ENCODE results near the gene SLC6A11. TPM values are rescaled to one million over a fixed set of nuclear protein-coding genes. Genes with fewer than 3 reads are reported as not detected.
A peak's percentile ranks its signal among the peaks of the same experiment; 100 is the strongest.

The SLC6A11 gene
- total RNA-seq, 1 experiment from 2014 or later = 0.02 TPM

DNA sequence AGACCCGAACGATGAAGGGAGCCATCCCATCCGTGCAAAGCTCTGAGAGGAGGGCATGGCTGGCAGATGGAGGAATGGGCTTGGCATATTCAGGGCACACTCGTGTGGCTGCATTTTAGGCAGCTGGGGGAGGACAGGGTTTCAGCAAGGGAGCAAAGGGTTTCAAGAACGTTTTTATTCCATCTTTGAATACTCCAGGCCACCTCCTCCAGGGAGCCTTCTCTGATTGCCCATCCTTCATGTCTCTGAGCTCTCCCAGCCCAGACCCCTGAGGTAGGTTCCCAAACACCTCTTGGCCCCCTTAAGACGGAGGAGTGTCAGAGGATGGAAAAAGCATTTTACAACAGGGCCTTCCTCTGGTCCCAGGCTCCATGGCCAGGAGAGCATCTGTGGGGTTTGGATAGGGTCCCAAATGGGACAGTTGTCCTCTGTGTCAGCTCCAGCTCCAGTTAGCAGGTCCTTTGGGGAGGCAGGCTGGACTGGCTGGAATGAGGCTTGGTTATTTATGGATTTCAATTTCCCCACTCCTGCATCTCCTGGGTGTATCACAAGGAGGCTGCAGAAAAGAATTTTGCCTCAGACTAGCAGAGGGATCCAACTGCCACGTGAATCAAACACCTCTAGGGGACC lies 158.8 kb downstream of the SLC6A11 start:
- no peak for DNase-seq (ENCODE audit: extremely low read depth, low read depth)

DNA sequence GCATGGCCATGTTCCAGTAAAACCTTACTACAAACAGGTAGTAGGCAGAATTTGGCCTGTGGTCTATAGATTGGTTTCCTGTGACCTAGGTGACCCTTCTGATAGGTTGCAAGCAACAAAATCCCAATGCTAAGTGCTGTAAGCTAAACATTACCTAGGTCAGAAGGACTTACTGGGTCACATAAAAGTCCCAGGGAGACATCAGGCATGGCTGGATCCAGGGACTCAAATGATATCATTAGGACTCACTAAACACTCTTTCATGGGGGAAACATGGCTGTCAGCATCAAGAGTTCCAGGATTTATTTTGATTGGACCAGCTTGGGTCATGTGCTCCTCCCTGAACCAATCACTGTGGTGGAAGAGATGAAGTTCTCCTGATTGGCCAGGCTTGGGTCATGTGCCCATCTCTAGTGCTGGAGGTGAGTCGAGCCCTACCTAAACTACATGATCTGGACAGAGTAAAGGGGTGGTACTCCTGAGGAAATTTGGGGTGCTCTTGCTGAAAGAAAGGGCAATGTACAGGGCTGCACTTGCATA lies 159.7 kb downstream of the SLC6A11 start:
- no peak for DNase-seq (ENCODE audit: extremely low read depth, low read depth)

DNA sequence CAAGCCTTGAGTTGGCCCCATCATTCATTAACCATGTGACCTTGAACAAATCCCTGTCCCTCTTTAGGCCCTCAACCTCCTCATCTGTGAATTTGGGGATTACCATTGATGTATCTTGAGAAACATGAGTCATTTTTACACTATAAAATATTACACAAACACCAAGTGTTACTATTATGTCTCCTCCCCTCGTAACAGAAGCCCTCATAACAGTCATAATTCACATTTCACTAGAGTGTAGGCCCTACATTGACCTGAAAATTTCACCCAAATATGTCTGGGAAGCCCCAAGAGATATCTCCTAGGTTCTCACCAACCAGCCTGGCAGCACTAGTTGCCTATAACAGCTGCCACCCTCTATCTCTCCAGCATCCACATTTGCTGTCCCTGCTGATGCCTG lies 160.7 kb downstream of the SLC6A11 start:
- no peak for DNase-seq (ENCODE audit: extremely low read depth, low read depth)

DNA sequence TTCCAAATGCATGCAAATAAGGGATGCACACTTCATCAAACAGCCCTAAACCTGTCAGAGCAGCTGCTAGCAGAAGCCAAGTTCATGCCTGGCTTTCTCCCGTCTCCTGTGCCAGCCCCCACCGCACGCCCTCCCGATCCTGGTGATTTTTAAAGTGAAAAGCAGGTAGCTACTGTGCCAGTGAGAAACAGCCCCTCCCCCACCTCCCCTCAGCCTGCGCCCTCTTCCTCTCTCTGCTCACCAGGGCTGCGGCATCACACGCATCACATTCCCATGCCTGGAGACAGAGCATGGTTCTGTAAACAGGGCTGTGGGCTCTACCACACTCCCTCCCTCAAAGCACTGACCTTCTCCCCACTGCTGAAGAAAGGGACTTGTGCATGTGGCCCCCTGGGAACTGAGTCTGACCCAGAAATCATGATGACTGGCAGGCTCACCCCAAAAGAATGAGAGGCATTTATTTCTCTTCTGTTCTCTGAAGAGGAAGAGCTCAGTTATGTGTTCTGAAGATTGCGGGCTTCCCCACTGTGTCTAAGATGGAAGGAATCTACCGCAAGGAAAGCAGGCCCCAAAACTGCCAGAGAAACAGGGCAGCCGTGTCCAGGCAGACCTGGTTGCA lies 162.0 kb downstream of the SLC6A11 start:
- DNase-seq (ENCODE audit: extremely low read depth, low read depth) = no peak

DNA sequence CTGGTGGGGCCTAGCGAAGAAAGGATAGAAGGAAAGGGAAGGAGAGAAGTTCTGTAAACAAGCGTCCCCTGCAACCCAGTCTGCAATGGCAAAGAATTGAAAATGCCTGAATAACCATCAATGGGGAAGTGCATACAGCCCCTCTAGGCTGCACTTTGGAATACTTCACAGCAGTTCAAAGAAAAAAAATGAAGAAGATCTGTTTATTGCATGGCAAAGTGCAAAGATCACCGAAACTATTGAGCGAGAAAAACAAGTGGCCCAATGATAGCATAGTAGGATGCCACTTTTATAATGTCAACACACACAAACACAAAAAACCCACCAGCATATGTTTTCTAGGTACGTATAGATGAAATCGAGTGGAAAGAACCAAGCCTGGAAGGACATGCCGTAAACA lies 162.9 kb downstream of the SLC6A11 start:
- DNase-seq (ENCODE audit: extremely low read depth, low read depth) = no peak

DNA sequence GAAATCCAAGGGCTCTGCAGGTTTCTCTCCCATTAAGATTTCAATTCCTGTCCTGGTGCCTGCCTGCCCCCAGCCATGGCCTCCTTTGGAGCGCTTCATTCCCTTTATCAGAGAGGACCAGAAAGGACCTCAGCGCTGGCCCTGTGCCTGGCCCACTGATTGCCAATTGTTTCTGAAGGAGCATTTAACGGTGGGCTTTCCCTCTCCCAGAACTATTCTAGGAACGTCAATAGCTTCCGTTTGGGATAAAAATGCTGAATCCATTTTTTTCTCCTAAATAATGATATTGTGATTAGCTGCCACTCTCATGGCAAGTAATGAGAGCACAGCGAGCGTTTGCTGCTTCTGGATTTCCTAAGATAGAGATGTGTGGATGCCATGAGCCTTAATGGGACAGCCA lies 164.3 kb downstream of the SLC6A11 start:
- DNase-seq (ENCODE audit: extremely low read depth, low read depth) = no peak

DNA sequence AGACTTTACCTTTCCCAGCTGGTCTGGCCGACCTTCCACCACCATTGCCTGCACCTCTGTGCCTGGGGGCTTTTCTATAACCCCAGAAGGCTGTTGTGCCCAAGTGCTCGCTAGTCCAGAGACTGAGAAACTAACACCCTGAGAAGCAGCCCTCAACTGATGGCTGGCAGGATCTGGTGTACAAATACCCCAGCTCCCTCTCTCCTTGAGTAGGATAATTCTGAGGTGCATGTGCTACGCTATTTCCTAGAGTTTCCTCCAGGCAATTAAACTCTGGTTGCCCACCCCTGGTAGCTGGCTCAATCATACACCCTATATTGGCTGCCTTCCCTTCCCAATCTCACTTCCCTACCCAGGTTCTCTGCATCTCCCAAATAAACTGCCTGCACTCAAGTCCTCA lies 165.0 kb downstream of the SLC6A11 start:
- DNase-seq (ENCODE audit: extremely low read depth, low read depth) = no peak

DNA sequence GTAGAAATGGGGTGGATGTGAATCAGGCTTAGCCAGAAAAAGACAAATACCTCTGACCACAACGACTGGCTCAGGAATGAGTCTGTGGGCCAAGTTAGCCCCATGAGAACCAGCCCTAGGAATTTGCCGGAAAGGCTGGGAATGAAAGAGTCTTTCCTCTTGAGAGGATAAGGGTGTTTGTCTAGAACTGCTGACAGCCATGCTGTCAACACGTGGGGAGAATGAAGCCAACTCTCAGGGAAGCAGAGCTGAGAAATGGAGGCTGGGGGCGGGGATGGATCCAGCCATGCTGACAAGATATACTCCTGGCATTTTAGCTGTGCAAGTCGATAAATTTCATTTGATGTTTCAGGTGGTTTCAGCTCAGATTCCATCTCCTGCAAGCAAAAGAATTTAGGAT lies 165.9 kb downstream of the SLC6A11 start:
- no peak for DNase-seq (ENCODE audit: extremely low read depth, low read depth)

DNA sequence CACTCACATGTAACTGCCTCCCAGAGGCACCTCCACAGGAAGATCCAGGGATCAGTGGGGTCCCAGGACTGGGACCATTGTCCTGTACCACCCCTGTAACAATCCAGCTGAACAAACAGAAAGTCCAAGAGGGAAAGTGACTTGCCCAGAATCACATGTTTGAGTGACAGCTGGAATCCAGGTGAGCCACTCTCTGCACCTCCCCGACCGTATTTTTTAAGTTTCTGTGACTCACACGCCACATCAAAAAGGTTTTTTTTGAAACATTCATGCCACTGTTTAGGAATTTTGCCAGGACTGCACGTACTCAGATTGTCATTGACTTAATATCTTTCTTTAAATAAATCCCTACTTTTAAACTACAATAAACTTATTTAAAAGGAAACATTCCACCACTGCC lies 166.8 kb downstream of the SLC6A11 start:
- DNase-seq (ENCODE audit: extremely low read depth, low read depth) = no peak

DNA sequence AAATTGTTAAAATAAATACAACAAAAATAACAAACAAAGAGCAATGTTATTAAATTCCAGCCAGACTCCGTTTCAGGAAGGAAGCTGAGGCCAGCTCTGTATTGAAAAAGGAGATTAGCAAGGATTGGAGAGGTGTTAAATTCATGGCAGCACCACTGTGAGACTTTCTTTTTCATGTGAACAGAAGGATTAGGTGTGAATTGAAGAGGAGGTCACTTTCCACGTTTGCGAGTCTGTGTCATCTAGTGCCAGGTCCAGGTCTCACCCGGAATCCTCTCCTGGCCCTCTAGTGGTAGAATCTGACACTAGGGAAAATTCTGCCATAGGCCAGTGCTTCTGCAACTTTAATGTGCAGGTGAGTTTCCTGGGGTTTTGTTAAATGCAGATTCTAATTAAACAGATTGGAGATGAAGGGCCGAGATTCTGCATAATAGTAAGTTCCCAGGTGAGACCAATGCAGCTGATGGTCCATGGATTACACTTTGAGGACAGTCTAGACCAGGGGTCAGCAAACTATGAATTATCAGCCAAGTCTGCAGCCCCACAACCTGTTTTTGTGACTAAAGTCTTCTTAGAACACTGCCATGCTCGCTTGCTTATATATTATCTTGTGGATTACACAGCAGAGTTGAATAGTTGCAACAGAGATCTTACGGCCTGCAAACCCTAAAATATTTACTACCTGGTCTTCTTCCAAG lies 167.3 kb downstream of the SLC6A11 start:
- DNase-seq (ENCODE audit: extremely low read depth, low read depth) = peak; percentile 26

DNA sequence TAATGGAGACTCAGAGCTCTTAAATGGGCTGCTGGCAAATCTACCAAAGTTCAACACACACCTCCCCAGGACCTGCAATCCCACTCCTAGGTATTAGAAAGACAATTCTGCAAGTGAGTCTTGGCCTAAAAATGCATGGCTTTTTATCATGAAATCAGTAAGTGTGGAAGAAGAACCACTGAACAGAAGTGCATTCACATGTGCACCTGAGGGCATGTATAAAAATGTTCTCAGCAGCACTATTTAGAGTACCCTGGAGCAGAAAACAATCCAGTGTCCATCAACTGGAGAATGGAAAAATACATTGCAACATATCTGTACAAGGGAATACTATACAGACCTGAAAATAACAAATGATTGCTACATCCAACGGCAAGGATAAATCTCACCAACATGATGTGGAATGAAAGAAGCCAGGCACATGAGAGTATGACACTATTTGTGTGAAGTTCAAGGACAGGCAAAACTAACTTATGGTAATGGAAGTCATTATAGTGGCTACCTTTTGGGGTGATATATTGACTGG lies 168.4 kb downstream of the SLC6A11 start:
- no peak for DNase-seq (ENCODE audit: extremely low read depth, low read depth)

DNA sequence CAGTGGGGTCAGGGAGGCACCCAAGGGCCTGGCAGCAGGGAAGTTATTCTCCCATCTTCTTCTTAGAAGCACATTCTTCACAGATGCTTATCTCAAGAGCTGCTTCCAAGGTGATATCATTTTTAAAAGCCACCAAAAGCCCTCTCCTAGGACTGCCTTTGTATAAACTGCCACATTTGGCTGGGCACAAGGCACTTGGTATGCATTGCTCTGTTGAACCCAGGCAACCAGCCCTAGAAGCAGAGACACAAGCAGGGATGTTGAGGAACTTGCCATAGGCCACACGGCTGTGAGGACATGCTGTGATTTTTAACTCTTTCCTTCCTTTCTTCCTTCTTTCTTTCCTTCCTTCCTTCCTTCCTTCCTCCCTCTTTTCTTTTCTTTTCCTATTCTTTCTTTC lies 169.2 kb downstream of the SLC6A11 start:
- no peak for DNase-seq (ENCODE audit: extremely low read depth, low read depth)

DNA sequence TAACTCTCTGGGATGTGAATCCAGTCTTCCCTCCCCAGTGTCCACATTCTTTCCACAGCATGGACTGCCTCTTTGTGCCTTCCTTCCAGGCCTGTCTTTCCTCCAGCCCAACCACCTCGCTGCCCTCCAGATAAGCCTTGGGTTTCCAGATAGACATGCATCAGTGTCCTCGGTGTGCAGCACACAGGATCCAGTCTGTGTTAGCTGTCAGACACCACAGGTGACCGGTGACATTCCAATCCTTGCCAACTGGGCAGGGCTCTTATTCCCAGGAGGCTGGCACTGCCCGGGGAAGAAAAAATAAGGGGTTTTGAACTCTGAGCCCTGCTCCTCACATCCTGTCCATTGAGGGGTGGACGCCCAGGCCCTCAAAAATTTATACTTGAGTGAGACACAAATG lies 170.6 kb downstream of the SLC6A11 start:
- no peak for DNase-seq (ENCODE audit: extremely low read depth, low read depth)

DNA sequence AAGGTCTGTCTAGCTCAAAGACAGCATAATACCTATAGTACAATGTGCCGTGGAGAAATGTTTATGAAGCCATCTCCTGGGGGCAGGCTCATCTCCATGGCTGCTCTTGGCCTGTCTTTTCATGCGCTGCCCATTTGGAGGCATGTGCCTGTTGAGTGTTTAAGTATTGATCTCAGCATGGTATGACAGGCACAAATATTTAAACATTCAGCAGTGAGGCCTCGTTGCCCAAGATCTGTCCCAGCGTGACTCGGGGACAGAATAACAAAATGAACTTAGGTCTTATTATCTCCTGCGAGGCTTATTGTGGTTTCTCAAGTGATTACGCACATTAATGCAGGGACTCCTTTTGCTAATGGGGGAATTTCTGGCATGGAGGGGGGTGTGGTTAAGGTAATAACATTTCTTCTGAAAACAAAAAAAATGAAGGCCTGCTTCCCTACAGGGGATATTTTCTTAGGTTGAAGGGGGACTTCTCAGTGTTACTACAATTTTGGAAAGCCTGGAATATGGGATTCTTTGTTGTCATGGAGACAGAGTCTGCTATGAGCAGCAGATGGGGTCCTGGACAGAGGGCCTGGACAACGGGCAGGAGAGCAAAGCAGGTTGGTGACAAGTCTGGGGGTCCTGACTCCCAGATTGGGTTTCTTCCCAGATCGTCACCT lies 172.1 kb downstream of the SLC6A11 start:
- no peak for DNase-seq (ENCODE audit: extremely low read depth, low read depth)

DNA sequence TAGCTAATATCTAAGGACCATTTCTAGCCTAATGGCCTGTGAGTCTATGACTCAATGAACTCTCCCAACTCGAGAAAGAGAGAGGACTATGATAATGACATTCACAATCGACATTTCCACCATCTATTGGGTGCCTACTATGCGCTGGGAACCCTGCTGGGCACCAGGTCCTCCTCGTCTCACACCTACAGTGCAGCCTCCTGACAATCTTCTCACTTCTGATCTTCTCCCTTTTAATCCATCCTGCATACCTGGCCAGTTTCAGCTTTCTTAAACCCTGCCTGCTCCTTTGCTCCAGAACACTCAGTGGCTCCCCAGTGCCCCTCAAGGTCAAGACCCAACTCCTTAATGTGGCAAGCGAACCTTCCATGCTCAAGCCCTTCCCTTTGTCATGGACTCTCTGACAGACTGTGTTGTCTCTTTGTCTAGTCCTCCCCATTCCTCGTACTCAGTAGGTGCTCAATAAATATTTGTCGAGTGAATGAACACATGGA lies 173.0 kb downstream of the SLC6A11 start:
- no peak for DNase-seq (ENCODE audit: extremely low read depth, low read depth)

Other genes with a start within 250 kb of the SLC6A11 start
- gene SLC6A1, start 176.5 kb downstream of the SLC6A11 start, total RNA-seq (2014; rRNA removed; shearing (Covaris generic)) = not detected in 2 replicates